ENCODE measurements around the gene NDUFA12. TPM values are rescaled to one million over a fixed set of nuclear protein-coding genes. Genes with fewer than 3 reads are reported as not detected.

The NDUFA12 gene
- total RNA-seq, 2 donors from 2014 or later: 57.2 to 108 TPM

- Histone ChIP-seq H3K4me3 (no peak overlapping the region), H3K27me3 (replicated peaks; ENCODE audit: insufficient read depth) (no peaks in the 10 kb centered on the region), H3K27ac (no peak overlapping the region), H3K4me1 (replicated peaks) (no peaks in the 10 kb centered on the region), H3K9me3 (no peaks in the 10 kb centered on the region), H3K36me3 (no peaks in the 10 kb centered on the region)
- intact Hi-C loops (cut with DNase I): no loop called here
- TF ChIP-seq CTCF (IDR thresholded peaks at IDR 0.05) (no peak), POLR2AphosphoS5 (IDR thresholded peaks at IDR 0.05) (no peak), POLR2A (IDR thresholded peaks at IDR 0.05) (no peak)
- WGBS: 100% methylated on average over 1 of the region's 1 CpG
- no peak for DNase-seq (ENCODE audit: low spot score)
Observed at GRCh38 chr12:94970560-94970959, 32.9 kb downstream of the NDUFA12 start.

- no peak for DNase-seq (ENCODE audit: low spot score)
Observed at GRCh38 chr12:94969424-94969823, 34.1 kb downstream of the NDUFA12 start.

GRCh38 chr12:94965982-94966630 lies 37.4 kb downstream of the NDUFA12 start:
- H3K9me3 ChIP-seq: no peaks in the 10 kb centered on the region
- no peaks in the 10 kb centered on the region for H3K4me1 ChIP-seq (replicated peaks)
- intact Hi-C loops (cut with DNase I): no loop called here
- H3K27ac ChIP-seq: no peak overlapping the region
- DNase-seq (ENCODE audit: low spot score): no peak
- H3K36me3 ChIP-seq: no peaks in the 10 kb centered on the region
- WGBS: 93% methylated on average over 9 of the region's 9 CpGs
- H3K4me3 ChIP-seq: no peak overlapping the region
- TF ChIP-seq POLR2AphosphoS5 (IDR thresholded peaks at IDR 0.05) (no peak), POLR2A (IDR thresholded peaks at IDR 0.05) (no peak), CTCF (IDR thresholded peaks at IDR 0.05) (no peak)
- no peaks in the 10 kb centered on the region for H3K27me3 ChIP-seq (replicated peaks; ENCODE audit: insufficient read depth)

More at GRCh38 chr12:94969424-94969823, 34.1 kb downstream of the NDUFA12 start:
- TF ChIP-seq POLR2AphosphoS5 (IDR thresholded peaks at IDR 0.05) (no peak), CTCF (IDR thresholded peaks at IDR 0.05) (no peak), POLR2A (IDR thresholded peaks at IDR 0.05) (no peak)
- Histone ChIP-seq H3K27me3 (replicated peaks; ENCODE audit: insufficient read depth) (no peaks in the 10 kb centered on the region), H3K27ac (no peak overlapping the region), H3K4me3 (no peak overlapping the region), H3K9me3 (no peaks in the 10 kb centered on the region), H3K36me3 (no peaks in the 10 kb centered on the region), H3K4me1 (replicated peaks) (no peaks in the 10 kb centered on the region)
- intact Hi-C loops (cut with DNase I): no loop called here

- Histone ChIP-seq H3K27me3 (replicated peaks; ENCODE audit: insufficient read depth) (no peaks in the 10 kb centered on the region), H3K36me3 (no peaks in the 10 kb centered on the region), H3K9me3 (no peaks in the 10 kb centered on the region), H3K4me3 (no peak overlapping the region), H3K27ac (no peak overlapping the region), H3K4me1 (replicated peaks) (no peaks in the 10 kb centered on the region)
- intact Hi-C loops (cut with DNase I): no loop called here
- TF ChIP-seq POLR2A (IDR thresholded peaks at IDR 0.05) (no peak), POLR2AphosphoS5 (IDR thresholded peaks at IDR 0.05) (no peak), CTCF (IDR thresholded peaks at IDR 0.05) (no peak)
- DNase-seq (ENCODE audit: low spot score): no peak
- 60% methylated on average over 7 of the region's 7 CpGs for WGBS
Observed at GRCh38 chr12:94963649-94964048, 39.8 kb downstream of the NDUFA12 start.

- no peaks in the 10 kb centered on the region for H3K27me3 ChIP-seq (replicated peaks; ENCODE audit: insufficient read depth)
- H3K4me3 ChIP-seq: no peak overlapping the region
- WGBS: 54% methylated on average over 3 of the region's 3 CpGs
- no peaks in the 10 kb centered on the region for H3K9me3 ChIP-seq
- DNase-seq (ENCODE audit: low spot score): no peak
- no peak overlapping the region for H3K27ac ChIP-seq
- TF ChIP-seq CTCF (IDR thresholded peaks at IDR 0.05): no peak
- TF ChIP-seq POLR2AphosphoS5 (IDR thresholded peaks at IDR 0.05): no peak
- no peak for TF ChIP-seq POLR2A (IDR thresholded peaks at IDR 0.05)
- intact Hi-C loops (cut with DNase I): no loop called here
- H3K36me3 ChIP-seq: no peaks in the 10 kb centered on the region
- no peaks in the 10 kb centered on the region for H3K4me1 ChIP-seq (replicated peaks)
Observed at GRCh38 chr12:94962670-94963069, 40.8 kb downstream of the NDUFA12 start.
